Vein endothelial cell (primary cell): Measurements from ENCODE around the gene TNFSF12. TPM values are rescaled to one million over a fixed set of nuclear protein-coding genes. Genes with fewer than 3 reads are reported as not detected.

ENCODE experiments used
- small RNA-seq: library from RNA; depleted of rRNA; stranded (forward); fragments of <200 nt; gene quantifications from one replicate; pipeline ENCODE3, GENCODE V24; 2012
- total RNA-seq: library from RNA; depleted of rRNA; stranded (reverse); fragments of >200 nt; gene quantifications from 2 replicates; pipeline ENCODE4 v1.2.3, GENCODE V29; 2012

Gene TNFSF12
- total RNA-seq, result 16.7 and 20.2 TPM in 2 replicates

GRCh38 chr17:7548585-7549400 is at the start of gene TNFSF12:
Gene TNFSF12, plus strand, starts transcription at chr17:7549058. Its CDS starts 96 bp downstream, at chr17:7549154.

GRCh38 chr17:7558544-7559319 is 9.9 kb downstream of the TNFSF12 start, which contains the start of gene TNFSF13:
Gene TNFSF13, plus strand, starts transcription at chr17:7558750. Its CDS starts 290 bp downstream, at chr17:7559040.

GRCh38 chr17:7561589-7562207 is 12.8 kb downstream of the TNFSF12 start, which contains the start of gene SENP3:
Gene SENP3, plus strand, starts transcription at chr17:7561919. Its CDS starts 1,158 bp downstream, at chr17:7563077.

GRCh38 chr17:7579001-7579833 is 30.4 kb downstream of the TNFSF12 start, which contains the start of gene CD68:
Gene CD68, plus strand, starts transcription at chr17:7579638. Its CDS starts 40 bp downstream, at chr17:7579678.

GRCh38 chr17:7583253-7584109 is 34.6 kb downstream of the TNFSF12 start, which contains the start of gene MPDU1:
Gene MPDU1, plus strand, starts transcription at chr17:7583852. Its CDS starts 11 bp downstream, at chr17:7583863.

GRCh38 chr17:7589891-7590691 is 41.2 kb downstream of the TNFSF12 start, which contains the start of gene SOX15:
Gene SOX15, minus strand, starts transcription at chr17:7590094. Its CDS starts 418 bp downstream, at chr17:7589676.

Small RNA genes lying within 50 kb of the gene (small RNA-seq; reads per million reads assigned to genes)
- gene CD68, result not detected
- not detected for gene RF00019
- not detected for gene SNORA48
- not detected for gene SNORD10

Other genes starting within 250 kb of the TNFSF12 start
- 949 and 999 TPM in 2 replicates for gene EIF5A, start 241.4 kb upstream of the TNFSF12 start, total RNA-seq
- 43.1 and 48.1 TPM in 2 replicates for gene GPS2, start 233.7 kb upstream of the TNFSF12 start, total RNA-seq
- gene NEURL4, start 219.7 kb upstream of the TNFSF12 start, total RNA-seq, result 17.0 and 21.3 TPM in 2 replicates
- not detected in 2 replicates for gene ACAP1, start 212.5 kb upstream of the TNFSF12 start, total RNA-seq
- 2.6 and 3.6 TPM in 2 replicates for gene KCTD11, start 196.9 kb upstream of the TNFSF12 start, total RNA-seq
- gene TMEM95, start 193.9 kb upstream of the TNFSF12 start, total RNA-seq, result not detected in 2 replicates
- 0.38 and 0.65 TPM in 2 replicates for gene TNK1, start 168.0 kb upstream of the TNFSF12 start, total RNA-seq
- gene PLSCR3, start 154.5 kb upstream of the TNFSF12 start, total RNA-seq, result 27.0 and 36.3 TPM in 2 replicates
- 41.6 and 153 TPM in 2 replicates for gene TMEM256, start 145.0 kb upstream of the TNFSF12 start, total RNA-seq
- gene NLGN2, start 141.2 kb upstream of the TNFSF12 start, total RNA-seq, result 4.6 and 5.2 TPM in 2 replicates
- not detected in 2 replicates for gene SPEM1, start 128.7 kb upstream of the TNFSF12 start, total RNA-seq
- gene SPEM2, start 123.4 kb upstream of the TNFSF12 start, total RNA-seq, result not detected in 2 replicates
- gene SPEM3, start 120.2 kb upstream of the TNFSF12 start, total RNA-seq, result not detected in 2 replicates
- gene TMEM102, start 113.6 kb upstream of the TNFSF12 start, total RNA-seq, result 13.1 and 13.6 TPM in 2 replicates
- 0.38 and 0.65 TPM in 2 replicates for gene FGF11, start 109.5 kb upstream of the TNFSF12 start, total RNA-seq
- 5.5 and 5.9 TPM in 2 replicates for gene CHRNB1, start 104.0 kb upstream of the TNFSF12 start, total RNA-seq
- gene ZBTB4, start 69.4 kb upstream of the TNFSF12 start, total RNA-seq, result 26.4 and 32.3 TPM in 2 replicates
- not detected in 2 replicates for gene SLC35G6, start 67.6 kb upstream of the TNFSF12 start, total RNA-seq
- 128 and 163 TPM in 2 replicates for gene POLR2A, start 64.7 kb upstream of the TNFSF12 start, total RNA-seq
- 1.3 and 2.5 TPM in 2 replicates for gene TNFSF13, start 9.7 kb downstream of the TNFSF12 start, total RNA-seq
- 78.2 and 91.8 TPM in 2 replicates for gene SENP3, start 12.9 kb downstream of the TNFSF12 start, total RNA-seq
- gene CD68, start 30.6 kb downstream of the TNFSF12 start, total RNA-seq, result 5.5 and 7.5 TPM in 2 replicates
- gene MPDU1, start 34.8 kb downstream of the TNFSF12 start, total RNA-seq, result 139 and 210 TPM in 2 replicates
- gene SOX15, start 41.0 kb downstream of the TNFSF12 start, total RNA-seq, result 0.33 TPM in 1 of 2 replicates, not detected in the other
- gene FXR2, start 65.8 kb downstream of the TNFSF12 start, total RNA-seq, result 35.9 and 44.5 TPM in 2 replicates
- 18.3 and 25.2 TPM in 2 replicates for gene SAT2, start 78.8 kb downstream of the TNFSF12 start, total RNA-seq
- 0.19 TPM in 1 of 2 replicates, not detected in the other for gene SHBG, start 81.1 kb downstream of the TNFSF12 start, total RNA-seq
- gene ATP1B2, start 101.9 kb downstream of the TNFSF12 start, total RNA-seq, result not detected in 2 replicates
- 144 and 156 TPM in 2 replicates for gene TP53, start 138.4 kb downstream of the TNFSF12 start, total RNA-seq
- 11.8 and 13.5 TPM in 2 replicates for gene WRAP53, start 139.4 kb downstream of the TNFSF12 start, total RNA-seq
- gene EFNB3, start 156.1 kb downstream of the TNFSF12 start, total RNA-seq, result 1.1 and 1.6 TPM in 2 replicates
- gene DNAH2, start 168.7 kb downstream of the TNFSF12 start, total RNA-seq, result under 0.01 and 0.10 TPM in 2 replicates